ENCODE data around the gene BAIAP2.

- TF ChIP-seq REST (IDR thresholded peaks at IDR 0.05; ENCODE audit: insufficient read depth in 1 of 2, low read depth in 2 of 2, low read length in 2 of 2) (no peak), SIN3A (IDR thresholded peaks at IDR 0.05; ENCODE audit: borderline replicate concordance, insufficient read depth, low read length) (no peak), POLR2AphosphoS5 (IDR thresholded peaks at IDR 0.05; ENCODE audit: low read depth, low read length) (no peak)
Measured at GRCh38 chr17:81039096-81039495, 4.1 kb downstream of the BAIAP2 start.

Measured in PFSK-1 (cell line).